Aorta (tissue), 5 donors: ENCODE data around the gene FAM162A. TPM values are rescaled to one million over a fixed set of nuclear protein-coding genes. Genes with fewer than 3 reads are reported as not detected.
"Not testable (repeated sequence)": the region's sequence is repeated elsewhere in the genome, so short reads cannot be mapped to it uniquely, and the experiment has no call there.

Experiments
- ATAC-seq: fragments of 200-7000 bp; cut with Tn5 transposase; one replicate; pipeline ENCODE4 v1.9.1; 2022; ENCODE audit warnings: moderate library complexity; ENCODE audit not compliant: low FRiP score
- DNase-seq, 2 donors: peaks; one replicate each; pipeline ENCODE4 v3.0.0-alpha.2; 2020
- H3K27ac ChIP-seq, 2 donors: one replicate each; pipeline ENCODE4 v1.5.1; 2013; ENCODE audit warnings: low read length in 2 of 2, mild to moderate bottlenecking in 2 of 2, moderate library complexity in 2 of 2, control low read depth in 1 of 2, inconsistent platforms in 1 of 2, low read depth in 1 of 2
- H3K27me3 ChIP-seq, 2 donors: one replicate each; pipeline ENCODE4 v1.6.1; 2013; ENCODE audit warnings: control low read depth in 1 of 2, low read length in 1 of 2, mild to moderate bottlenecking in 1 of 2, moderate library complexity in 1 of 2; ENCODE audit not compliant: insufficient read depth in 2 of 2, control insufficient read depth in 1 of 2
- H3K36me3 ChIP-seq, 2 donors: one replicate each; pipeline ENCODE4 v1.6.1; 2013; ENCODE audit warnings: control low read depth in 1 of 2, low read length in 1 of 2, mild to moderate bottlenecking in 1 of 2; ENCODE audit not compliant: insufficient read depth in 2 of 2, control insufficient read depth in 1 of 2
- H3K4me1 ChIP-seq, 2 donors: one replicate each; pipeline ENCODE4 v1.6.1; 2013; ENCODE audit warnings: low read length in 2 of 2, control low read depth in 1 of 2, mild to moderate bottlenecking in 1 of 2, moderate library complexity in 1 of 2; ENCODE audit not compliant: insufficient read depth in 2 of 2, control insufficient read depth in 1 of 2
- H3K4me3 ChIP-seq, 2 donors: one replicate each; pipeline ENCODE4 v1.5.1; 2013; ENCODE audit warnings: low read length in 2 of 2, control low read depth in 1 of 2, mild to moderate bottlenecking in 1 of 2
- H3K9me3 ChIP-seq: one replicate; pipeline ENCODE4 v1.6.1; 2013; ENCODE audit warnings: mild to moderate bottlenecking, low read length; ENCODE audit not compliant: control insufficient read depth
- WGBS, 2 donors: extraction: QIAGEN DNeasy Blood & Tissue Kit; methylation state at CpG; one replicate each; pipeline ENCODE4 v1.1.7; 2013; 5-methylcytosine and 5-hydroxymethylcytosine counted together
- intact Hi-C, 2 donors: fragments of 100-400 bp; cut with DNase I; formaldehyde crosslinking; loops; one replicate each; pipeline versions ENCODE4 v1.14.2 to v1.15.0; 2022
- polyA plus RNA-seq, 2 donors: library from polyadenylated mRNA; stranded (reverse); fragments of 200-250 nt; gene quantifications; one replicate each; pipeline ENCODE4 v1.2.3, GENCODE V29; 2013
- total RNA-seq, 2 donors: library from RNA; stranded (reverse); fragmentation: NEBNext Ultra II Directional; extraction: Animal tissue kit (Norgen Biotek cat#: 25700); gene quantifications; one replicate each; pipeline ENCODE4 v1.2.1, GENCODE V29; 2021
- donor health status: healthy with polysubstance abuse.
- donor health status: Bipolar disorder and iron deficiency.
- donor health status: DM: no; HTN: no; CAD: no.
- donor health status: DM: no; HTN: no; CAD: no.
- donor health status: DM: yes; HTN: yes; CAD: no.

The FAM162A gene
- total and polyA plus RNA-seq, 4 donors = 23.7 to 57.7 (median 44.2) TPM

GRCh38 chr3:122416966-122417365 lies 33.0 kb downstream of the FAM162A start:
- no peak for DNase-seq
- Histone ChIP-seq H3K27me3 (no peaks in the 10 kb centered on the region), H3K27ac (no peak overlapping the region), H3K4me1 (peaks cover 0 to 4% of the 10 kb centered on the region in 2 donors), H3K4me3 (peak overlapping the region; percentile 53 to 57), H3K9me3 (no peaks in the 10 kb centered on the region), H3K36me3 (no peaks in the 10 kb centered on the region)
- no peak for ATAC-seq
- 44 to 51% methylated on average over 14 of the region's 14 CpGs for WGBS, 2 donors
- intact Hi-C loops = loop anchor here in 1 of 2 donors (1.0 kb wide), 1 partner anchor 97 kb away; the partner anchor contains the start of gene KPNA1

- peaks cover 0 to 6% of the 10 kb centered on the region in 2 donors for H3K36me3 ChIP-seq
- H3K4me3 ChIP-seq = no peak overlapping the region
- DNase-seq = no peak
- intact Hi-C loops = no loop called here
- no peaks in the 10 kb centered on the region for H3K27me3 ChIP-seq
- 87 to 94% methylated on average over 4 of the region's 4 CpGs for WGBS, 2 donors
- H3K9me3 ChIP-seq = no peaks in the 10 kb centered on the region
- no peaks in the 10 kb centered on the region for H3K4me1 ChIP-seq
- ATAC-seq = no peak
- no peak overlapping the region for H3K27ac ChIP-seq
Measured at GRCh38 chr3:122421101-122421500, 37.1 kb downstream of the FAM162A start.

GRCh38 chr3:122421836-122422235 lies 37.9 kb downstream of the FAM162A start:
- H3K27me3 ChIP-seq = no peaks in the 10 kb centered on the region
- H3K36me3 ChIP-seq = peaks cover 2 to 12% of the 10 kb centered on the region in 2 donors
- WGBS, 2 donors = 86 to 95% methylated on average over 2 of the region's 2 CpGs
- no peak overlapping the region for H3K4me3 ChIP-seq
- intact Hi-C loops = no loop called here
- no peaks in the 10 kb centered on the region for H3K4me1 ChIP-seq
- no peak overlapping the region for H3K27ac ChIP-seq
- H3K9me3 ChIP-seq = no peaks in the 10 kb centered on the region
- DNase-seq (no peak), ATAC-seq (no peak)

- no peaks in the 10 kb centered on the region for H3K4me1 ChIP-seq
- no peaks in the 10 kb centered on the region for H3K9me3 ChIP-seq
- H3K27me3 ChIP-seq = no peaks in the 10 kb centered on the region
- H3K27ac ChIP-seq = no peak overlapping the region
- intact Hi-C loops = no loop called here
- WGBS, 2 donors = 82 to 83% methylated on average over 2 of the region's 2 CpGs
- ATAC-seq (no peak), DNase-seq (no peak)
- no peak overlapping the region for H3K4me3 ChIP-seq
- peaks cover 7 to 20% of the 10 kb centered on the region in 2 donors for H3K36me3 ChIP-seq
Measured at GRCh38 chr3:122427857-122428471, 44.0 kb downstream of the FAM162A start.

- WGBS, 2 donors = 94 to 95% methylated on average over 2 of the region's 2 CpGs
- peaks cover 7 to 18% of the 10 kb centered on the region in 2 donors for H3K36me3 ChIP-seq
Measured at GRCh38 chr3:122430371-122430770, 46.4 kb downstream of the FAM162A start.

GRCh38 chr3:122435950-122436349 lies 52.0 kb downstream of the FAM162A start:
- DNase-seq (no peak), ATAC-seq (no peak)
- intact Hi-C loops = no loop called here
- no peaks in the 10 kb centered on the region for H3K9me3 ChIP-seq
- peaks cover 8 to 13% of the 10 kb centered on the region in 2 donors for H3K36me3 ChIP-seq
- no peak overlapping the region for H3K4me3 ChIP-seq
- H3K27me3 ChIP-seq = no peaks in the 10 kb centered on the region
- 98 to 99% methylated on average over 9 of the region's 9 CpGs for WGBS, 2 donors
- H3K27ac ChIP-seq = no peak overlapping the region
- no peaks in the 10 kb centered on the region for H3K4me1 ChIP-seq

More at GRCh38 chr3:122430371-122430770, 46.4 kb downstream of the FAM162A start:
- no peak for ATAC-seq
- H3K9me3 ChIP-seq = no peaks in the 10 kb centered on the region
- DNase-seq = no peak
- no peaks in the 10 kb centered on the region for H3K27me3 ChIP-seq
- no peak overlapping the region for H3K4me3 ChIP-seq
- intact Hi-C loops = no loop called here
- H3K4me1 ChIP-seq = no peaks in the 10 kb centered on the region
- no peak overlapping the region for H3K27ac ChIP-seq

GRCh38 chr3:122443090-122443489 lies 59.1 kb downstream of the FAM162A start:
- Histone ChIP-seq H3K36me3 (peaks cover 3 to 4% of the 10 kb centered on the region in 2 donors), H3K9me3 (no peaks in the 10 kb centered on the region), H3K4me3 (no peak overlapping the region), H3K4me1 (no peaks in the 10 kb centered on the region), H3K27ac (no peak overlapping the region), H3K27me3 (no peaks in the 10 kb centered on the region)
- intact Hi-C loops = no loop called here
- DNase-seq (no peak), ATAC-seq (no peak)
- WGBS, 2 donors = 73 to 79% methylated on average over 10 of the region's 10 CpGs

GRCh38 chr3:122443762-122444490 lies 59.9 kb downstream of the FAM162A start:
- H3K4me3 ChIP-seq, H3K36me3 ChIP-seq, H3K27me3 ChIP-seq, H3K27ac ChIP-seq, H3K4me1 ChIP-seq, H3K9me3 ChIP-seq, intact Hi-C loops, DNase-seq, ATAC-seq: not testable (repeated sequence)
- WGBS, 2 donors = 89 to 95% methylated on average over 11 of the region's 11 CpGs

- intact Hi-C loops, H3K36me3 ChIP-seq, H3K27me3 ChIP-seq: not testable (repeated sequence)
Measured at GRCh38 chr3:122444491-122444887, 60.5 kb downstream of the FAM162A start.

More at GRCh38 chr3:122444491-122444887, 60.5 kb downstream of the FAM162A start:
- H3K27ac ChIP-seq, H3K4me1 ChIP-seq, H3K4me3 ChIP-seq, DNase-seq, H3K9me3 ChIP-seq, ATAC-seq: not testable (repeated sequence)
- 97 to 98% methylated on average over 5 of the region's 5 CpGs for WGBS, 2 donors
